Gastrocnemius medialis (tissue), 4 donors: ENCODE data around the gene GALNT9.

Source experiments
- POLR2A ChIP-seq, 2 donors: fragments of 450-650 bp; IDR thresholded peaks; one replicate each; pipeline ENCODE4 v1.6.1; 2017; ENCODE audit warnings: antibody characterized with exemption in 2 of 2, mild to moderate bottlenecking in 2 of 2, moderate library complexity in 2 of 2
- TF ChIP-seq, protein P1 (sequence below), 5 experiments: fragments of 450-650 bp in 3 of 5; fragments of 200-600 bp in 2 of 5; sonication (generic) in 2 of 5; IDR thresholded peaks in 4 of 5; conservative IDR thresholded peaks in 1 of 5; 1 replicate in 4 of 5; 2 replicates in 1 of 5; pipeline ENCODE4 v1.5.1; 2016 to 2019; ENCODE audit warnings: antibody characterized with exemption in 5 of 5, mild to moderate bottlenecking in 3 of 5, moderate library complexity in 3 of 5

- TF ChIP-seq, protein P1, sequence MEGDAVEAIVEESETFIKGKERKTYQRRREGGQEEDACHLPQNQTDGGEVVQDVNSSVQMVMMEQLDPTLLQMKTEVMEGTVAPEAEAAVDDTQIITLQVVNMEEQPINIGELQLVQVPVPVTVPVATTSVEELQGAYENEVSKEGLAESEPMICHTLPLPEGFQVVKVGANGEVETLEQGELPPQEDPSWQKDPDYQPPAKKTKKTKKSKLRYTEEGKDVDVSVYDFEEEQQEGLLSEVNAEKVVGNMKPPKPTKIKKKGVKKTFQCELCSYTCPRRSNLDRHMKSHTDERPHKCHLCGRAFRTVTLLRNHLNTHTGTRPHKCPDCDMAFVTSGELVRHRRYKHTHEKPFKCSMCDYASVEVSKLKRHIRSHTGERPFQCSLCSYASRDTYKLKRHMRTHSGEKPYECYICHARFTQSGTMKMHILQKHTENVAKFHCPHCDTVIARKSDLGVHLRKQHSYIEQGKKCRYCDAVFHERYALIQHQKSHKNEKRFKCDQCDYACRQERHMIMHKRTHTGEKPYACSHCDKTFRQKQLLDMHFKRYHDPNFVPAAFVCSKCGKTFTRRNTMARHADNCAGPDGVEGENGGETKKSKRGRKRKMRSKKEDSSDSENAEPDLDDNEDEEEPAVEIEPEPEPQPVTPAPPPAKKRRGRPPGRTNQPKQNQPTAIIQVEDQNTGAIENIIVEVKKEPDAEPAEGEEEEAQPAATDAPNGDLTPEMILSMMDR (IDR thresholded peaks at IDR 0.05 in 4 of 5, conservative IDR thresholded peaks at IDR 0.05 in 1 of 5): no peak
- TF ChIP-seq POLR2A (IDR thresholded peaks at IDR 0.05): no peak
Observed at GRCh38 chr12:132275110-132275531, 54.3 kb downstream of the GALNT9 start.
